Astrocyte (in vitro differentiated cells and primary cell): ENCODE results near the gene BBIP1. TPM values are rescaled to one million over a fixed set of nuclear protein-coding genes. Genes with fewer than 3 reads are reported as not detected.

Experiments used
- DNase-seq: peaks from one replicate; pipeline ENCODE4 v3.0.0-alpha.2; 2010; ENCODE audit warnings: low read depth
- FAIRE-seq: peaks from 2 replicates; lab custom pipeline; 2011; peaks lifted over from hg19 to GRCh38; lab: Jason Lieb, UNC
- H2AFZ ChIP-seq: 2 replicates; pipeline ENCODE4 v1.6.0; 2012; ENCODE audit warnings: low read depth, low read length, inconsistent platforms
- H3K27ac ChIP-seq: 2 replicates; pipeline ENCODE4 v1.5.1; 2011; ENCODE audit warnings: low read depth, low read length, inconsistent platforms
- H3K27me3 ChIP-seq: 2 replicates; pipeline ENCODE4 v1.6.0; 2011; ENCODE audit warnings: low read length, inconsistent platforms; ENCODE audit not compliant: insufficient read depth
- H3K36me3 ChIP-seq: 2 replicates; pipeline ENCODE4 v1.5.1; 2011; ENCODE audit warnings: low read length, inconsistent platforms; ENCODE audit not compliant: insufficient read depth
- H3K4me1 ChIP-seq: 2 replicates; pipeline ENCODE4 v1.5.1; 2011; ENCODE audit warnings: low read length, inconsistent platforms; ENCODE audit not compliant: insufficient read depth
- H3K4me2 ChIP-seq: 2 replicates; pipeline ENCODE4 v1.6.0; 2012; ENCODE audit warnings: low read length, inconsistent platforms
- H3K4me3 ChIP-seq: 2 replicates; pipeline ENCODE4 v1.5.1; 2011; ENCODE audit warnings: low read depth, mild to moderate bottlenecking, low read length, inconsistent platforms; ENCODE audit not compliant: insufficient read depth
- H3K79me2 ChIP-seq: 2 replicates; pipeline ENCODE4 v1.6.0; 2012; ENCODE audit warnings: mild to moderate bottlenecking, low read length, inconsistent platforms; ENCODE audit not compliant: insufficient read depth
- H3K9ac ChIP-seq: 2 replicates; pipeline ENCODE4 v1.6.0; 2012; ENCODE audit warnings: mild to moderate bottlenecking, low read length, inconsistent platforms
- H3K9me3 ChIP-seq: 2 replicates; pipeline ENCODE4 v1.5.1; 2012; ENCODE audit warnings: low read depth, mild to moderate bottlenecking, low read length, inconsistent platforms; ENCODE audit not compliant: insufficient read depth
- H4K20me1 ChIP-seq: 2 replicates; pipeline ENCODE4 v1.6.0; 2012; ENCODE audit warnings: low read length, inconsistent platforms; ENCODE audit not compliant: insufficient read depth
- H3K27ac Mint-ChIP-seq: one replicate; pipeline ENCODE4 v1.8.0; 2021; ENCODE audit warnings: mild to moderate bottlenecking, mixed read lengths; ENCODE audit not compliant: unreplicated experiment
- H3K27me3 Mint-ChIP-seq: one replicate; pipeline ENCODE4 v1.8.0; 2021; ENCODE audit warnings: low read depth, mixed read lengths; ENCODE audit not compliant: unreplicated experiment
- H3K36me3 Mint-ChIP-seq: one replicate; pipeline ENCODE4 v1.8.0; 2021; ENCODE audit warnings: low read depth, mixed read lengths; ENCODE audit not compliant: unreplicated experiment
- H3K4me1 Mint-ChIP-seq: one replicate; pipeline ENCODE4 v1.8.0; 2021; ENCODE audit warnings: low read depth, mixed read lengths; ENCODE audit not compliant: unreplicated experiment
- H3K4me3 Mint-ChIP-seq: one replicate; pipeline ENCODE4 v1.8.0; 2021; ENCODE audit warnings: mild to moderate bottlenecking, moderate library complexity, mixed read lengths; ENCODE audit not compliant: unreplicated experiment
- H3K9me3 Mint-ChIP-seq: one replicate; pipeline ENCODE4 v1.8.0; 2021; ENCODE audit warnings: mild to moderate bottlenecking, mixed read lengths; ENCODE audit not compliant: unreplicated experiment
- EZH2 ChIP-seq: IDR thresholded peaks from 2 replicates; pipeline ENCODE4 v1.6.1; 2012; ENCODE audit warnings: mild to moderate bottlenecking, low read length, inconsistent platforms; ENCODE audit not compliant: insufficient read depth
- total RNA-seq: library from RNA; stranded (reverse); gene quantifications from 2 replicates; pipeline ENCODE4 v1.2.1, GENCODE V29; 2021
- TF ChIP-seq, protein P1 (sequence below): IDR thresholded peaks from 2 replicates; pipeline ENCODE4 v1.5.1; 2011; ENCODE audit warnings: low read depth, mild to moderate bottlenecking, inconsistent platforms, low read length, moderate library complexity; ENCODE audit not compliant: insufficient read depth

Gene BBIP1
- total RNA-seq, 1 donor from 2014 or later, result 24.1 TPM

DNA sequence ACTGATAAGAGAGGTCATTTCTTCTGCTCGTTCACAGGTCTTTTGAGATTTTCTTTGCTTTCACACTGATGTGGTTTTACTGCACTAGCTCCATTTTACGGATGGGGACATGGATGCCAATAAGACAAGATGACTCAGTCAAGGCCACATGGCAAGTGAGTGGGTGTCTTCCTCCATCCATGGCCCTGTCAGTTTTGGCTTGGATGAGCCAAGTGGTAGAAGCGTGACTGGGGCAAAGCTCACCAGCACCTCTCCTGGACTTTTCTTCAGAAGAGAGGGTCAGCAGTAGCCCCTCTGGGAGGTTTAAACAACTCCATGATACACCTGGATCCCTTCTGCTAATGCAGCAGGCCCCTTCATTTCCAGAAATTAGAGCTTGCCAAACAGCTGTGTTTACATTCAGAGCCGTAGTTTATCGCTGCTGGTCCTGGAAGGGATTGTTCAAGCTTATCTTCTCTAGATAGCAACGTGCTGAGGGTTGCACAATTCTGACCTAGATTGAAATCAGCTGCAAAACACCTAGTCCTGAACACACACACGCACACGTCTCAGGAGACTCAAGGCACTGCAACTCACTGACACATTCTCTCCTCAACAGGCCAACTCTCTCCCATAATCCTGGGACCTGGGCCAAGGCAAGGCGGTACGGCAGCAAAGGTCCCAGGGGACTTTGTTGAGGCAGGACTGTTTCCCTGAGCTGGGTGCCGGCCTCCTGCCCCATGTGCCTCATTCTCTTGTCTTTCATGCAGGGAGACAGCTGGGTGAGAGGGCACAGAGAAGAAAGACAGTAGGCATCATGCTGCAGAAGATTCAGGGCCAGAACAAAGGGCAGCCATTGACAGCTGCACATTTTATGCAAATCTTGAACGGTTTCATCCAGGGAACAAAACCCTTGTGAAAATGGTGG is 61.5 kb downstream of the BBIP1 start:
- Mint-ChIP-seq H3K27ac (no peak overlapping the region), H3K9me3 (peaks cover 3% of the 10 kb centered on the region), H3K36me3 (no peaks in the 10 kb centered on the region), H3K4me3 (no peak overlapping the region), H3K4me1 (peaks cover 11% of the 10 kb centered on the region), H3K27me3 (peaks cover 2% of the 10 kb centered on the region)
- DNase-seq, result peak; percentile 61
- H3K9ac ChIP-seq, result no peak overlapping the region
- no peak overlapping the region for H3K27ac ChIP-seq
- H3K27me3 ChIP-seq, result no peaks in the 10 kb centered on the region
- no peaks in the 10 kb centered on the region for H3K4me1 ChIP-seq
- no peaks in the 10 kb centered on the region for H3K36me3 ChIP-seq
- H2AFZ ChIP-seq, result no peak overlapping the region
- no peaks in the 10 kb centered on the region for H3K79me2 ChIP-seq
- H3K4me3 ChIP-seq, result no peak overlapping the region
- H4K20me1 ChIP-seq, result no peaks in the 10 kb centered on the region
- H3K4me2 ChIP-seq, result no peak overlapping the region
- H3K9me3 ChIP-seq, result no peaks in the 10 kb centered on the region
- TF ChIP-seq EZH2, result no peak
- TF ChIP-seq, protein P1, sequence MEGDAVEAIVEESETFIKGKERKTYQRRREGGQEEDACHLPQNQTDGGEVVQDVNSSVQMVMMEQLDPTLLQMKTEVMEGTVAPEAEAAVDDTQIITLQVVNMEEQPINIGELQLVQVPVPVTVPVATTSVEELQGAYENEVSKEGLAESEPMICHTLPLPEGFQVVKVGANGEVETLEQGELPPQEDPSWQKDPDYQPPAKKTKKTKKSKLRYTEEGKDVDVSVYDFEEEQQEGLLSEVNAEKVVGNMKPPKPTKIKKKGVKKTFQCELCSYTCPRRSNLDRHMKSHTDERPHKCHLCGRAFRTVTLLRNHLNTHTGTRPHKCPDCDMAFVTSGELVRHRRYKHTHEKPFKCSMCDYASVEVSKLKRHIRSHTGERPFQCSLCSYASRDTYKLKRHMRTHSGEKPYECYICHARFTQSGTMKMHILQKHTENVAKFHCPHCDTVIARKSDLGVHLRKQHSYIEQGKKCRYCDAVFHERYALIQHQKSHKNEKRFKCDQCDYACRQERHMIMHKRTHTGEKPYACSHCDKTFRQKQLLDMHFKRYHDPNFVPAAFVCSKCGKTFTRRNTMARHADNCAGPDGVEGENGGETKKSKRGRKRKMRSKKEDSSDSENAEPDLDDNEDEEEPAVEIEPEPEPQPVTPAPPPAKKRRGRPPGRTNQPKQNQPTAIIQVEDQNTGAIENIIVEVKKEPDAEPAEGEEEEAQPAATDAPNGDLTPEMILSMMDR, result no peak
- FAIRE-seq, result no peak

- H3K4me3 Mint-ChIP-seq, result no peak overlapping the region
- Histone ChIP-seq H3K4me2 (no peak overlapping the region), H2AFZ (no peak overlapping the region), H3K9me3 (no peaks in the 10 kb centered on the region), H3K4me1 (no peaks in the 10 kb centered on the region), H3K27me3 (peaks cover 2% of the 10 kb centered on the region), H3K9ac (no peak overlapping the region), H4K20me1 (no peaks in the 10 kb centered on the region), H3K79me2 (no peaks in the 10 kb centered on the region), H3K27ac (no peak overlapping the region), H3K4me3 (no peak overlapping the region), H3K36me3 (no peaks in the 10 kb centered on the region)
- no peak for FAIRE-seq
- DNase-seq, result no peak
- H3K27me3 Mint-ChIP-seq, result peaks cover under 1% of the 10 kb centered on the region
- peaks cover 20% of the 10 kb centered on the region for H3K4me1 Mint-ChIP-seq
- no peak for TF ChIP-seq EZH2
- TF ChIP-seq, protein P1, result no peak
- H3K27ac Mint-ChIP-seq, result no peak overlapping the region
- peaks cover 3% of the 10 kb centered on the region for H3K9me3 Mint-ChIP-seq
- H3K36me3 Mint-ChIP-seq, result no peaks in the 10 kb centered on the region
Observed at GRCh38 chr10:110853921-110854605, 64.9 kb downstream of the BBIP1 start.
